ENCODE data around the gene MAP4.

Gene MAP4

GRCh38 chr3:47870156-47870555 lies 146.1 kb downstream of the MAP4 start:
- H3K4me3 ChIP-seq (ENCODE audit: low read depth, low read length): no peak overlapping the region
- TF ChIP-seq CTCF (IDR thresholded peaks at IDR 0.05; ENCODE audit: borderline replicate concordance, insufficient read depth, low read depth, low read length): no peak

DNA sequence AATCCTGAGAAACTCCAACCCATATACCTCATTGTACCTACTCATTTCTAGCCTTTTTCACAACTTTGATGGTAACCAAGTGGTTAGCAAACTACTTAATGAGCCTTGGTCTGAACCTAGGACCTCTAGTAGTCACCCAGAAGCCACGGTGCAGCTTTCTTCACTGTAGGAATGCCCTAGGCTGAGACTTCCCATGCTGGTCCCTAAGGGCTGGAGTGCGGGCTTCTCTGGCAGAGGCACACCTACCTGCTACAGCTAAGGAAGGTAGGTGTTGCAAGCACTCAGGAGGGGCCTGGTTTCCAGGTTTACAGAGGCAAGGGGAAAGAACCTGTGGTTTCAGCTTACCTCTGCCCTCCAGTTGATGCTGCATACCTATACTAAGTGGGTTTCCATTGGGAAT lies 147.9 kb downstream of the MAP4 start:
- no peak for TF ChIP-seq CTCF (IDR thresholded peaks at IDR 0.05; ENCODE audit: borderline replicate concordance, insufficient read depth, low read depth, low read length)
- H3K4me3 ChIP-seq (ENCODE audit: low read depth, low read length): no peak overlapping the region

DNA sequence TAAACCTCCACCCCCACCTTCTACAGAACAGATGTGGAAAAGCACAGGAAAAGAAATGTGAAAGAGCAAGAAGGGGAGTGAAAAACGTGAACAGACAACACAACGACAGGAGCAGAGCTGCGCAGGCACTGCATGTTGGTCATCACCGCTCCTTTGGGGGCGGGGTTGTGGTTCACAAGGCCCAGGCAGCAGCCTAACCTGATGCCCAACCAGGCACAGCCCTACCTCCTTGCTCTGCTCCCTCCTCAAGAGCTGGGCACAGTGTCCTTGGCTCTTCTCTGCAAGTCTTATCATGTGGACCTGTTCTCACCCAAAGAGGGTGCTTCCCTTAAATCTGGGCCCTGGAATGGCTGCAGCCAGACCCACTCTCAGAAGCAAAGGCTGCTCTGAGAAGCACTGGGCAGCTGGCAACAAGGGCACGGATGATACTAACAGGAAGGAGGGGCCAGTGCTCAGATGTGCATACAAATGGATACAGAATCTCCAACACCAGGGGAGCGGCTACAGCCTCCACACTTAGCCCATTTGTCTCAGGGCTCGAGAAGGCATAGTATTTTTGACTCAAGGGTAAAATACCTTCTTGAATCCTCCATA lies 148.7 kb downstream of the MAP4 start:
- H3K4me3 ChIP-seq (ENCODE audit: low read depth, low read length): no peak overlapping the region
- TF ChIP-seq CTCF (IDR thresholded peaks at IDR 0.05; ENCODE audit: borderline replicate concordance, insufficient read depth, low read depth, low read length): no peak

- H3K4me3 ChIP-seq (ENCODE audit: low read depth, low read length): no peak overlapping the region
- no peak for TF ChIP-seq CTCF (IDR thresholded peaks at IDR 0.05; ENCODE audit: borderline replicate concordance, insufficient read depth, low read depth, low read length)
Measured at GRCh38 chr3:47865192-47865591, 151.0 kb downstream of the MAP4 start.

- no peak for TF ChIP-seq CTCF (IDR thresholded peaks at IDR 0.05; ENCODE audit: borderline replicate concordance, insufficient read depth, low read depth, low read length)
- no peak overlapping the region for H3K4me3 ChIP-seq (ENCODE audit: low read depth, low read length)
Measured at GRCh38 chr3:47863391-47864128, 152.7 kb downstream of the MAP4 start.

GRCh38 chr3:47859956-47860605 lies 156.1 kb downstream of the MAP4 start:
- TF ChIP-seq CTCF (IDR thresholded peaks at IDR 0.05; ENCODE audit: borderline replicate concordance, insufficient read depth, low read depth, low read length): no peak
- H3K4me3 ChIP-seq (ENCODE audit: low read depth, low read length): no peak overlapping the region
